ENCODE data around the gene KLHL13.

GRCh38 chrX:117854806-117855205 is 261.8 kb downstream of the KLHL13 start:
- TF ChIP-seq, protein P1, sequence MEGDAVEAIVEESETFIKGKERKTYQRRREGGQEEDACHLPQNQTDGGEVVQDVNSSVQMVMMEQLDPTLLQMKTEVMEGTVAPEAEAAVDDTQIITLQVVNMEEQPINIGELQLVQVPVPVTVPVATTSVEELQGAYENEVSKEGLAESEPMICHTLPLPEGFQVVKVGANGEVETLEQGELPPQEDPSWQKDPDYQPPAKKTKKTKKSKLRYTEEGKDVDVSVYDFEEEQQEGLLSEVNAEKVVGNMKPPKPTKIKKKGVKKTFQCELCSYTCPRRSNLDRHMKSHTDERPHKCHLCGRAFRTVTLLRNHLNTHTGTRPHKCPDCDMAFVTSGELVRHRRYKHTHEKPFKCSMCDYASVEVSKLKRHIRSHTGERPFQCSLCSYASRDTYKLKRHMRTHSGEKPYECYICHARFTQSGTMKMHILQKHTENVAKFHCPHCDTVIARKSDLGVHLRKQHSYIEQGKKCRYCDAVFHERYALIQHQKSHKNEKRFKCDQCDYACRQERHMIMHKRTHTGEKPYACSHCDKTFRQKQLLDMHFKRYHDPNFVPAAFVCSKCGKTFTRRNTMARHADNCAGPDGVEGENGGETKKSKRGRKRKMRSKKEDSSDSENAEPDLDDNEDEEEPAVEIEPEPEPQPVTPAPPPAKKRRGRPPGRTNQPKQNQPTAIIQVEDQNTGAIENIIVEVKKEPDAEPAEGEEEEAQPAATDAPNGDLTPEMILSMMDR (IDR thresholded peaks at IDR 0.05), result no peak
- no peak for TF ChIP-seq POLR2A (IDR thresholded peaks at IDR 0.05)
